Muscle layer of colon (tissue), 2 donors: ENCODE data around the gene LRAT.

Source experiments
- H3K27ac ChIP-seq: one replicate; pipeline ENCODE4 v1.7.0; 2013; ENCODE audit warnings: low read depth, mild to moderate bottlenecking, low read length, moderate library complexity
- H3K27me3 ChIP-seq, 2 donors: one replicate each; pipeline ENCODE4 v1.7.0; 2013; ENCODE audit warnings: low read length in 2 of 2, mild to moderate bottlenecking in 2 of 2; ENCODE audit not compliant: insufficient read depth in 2 of 2, control insufficient read depth in 1 of 2
- H3K36me3 ChIP-seq: one replicate; pipeline ENCODE4 v1.7.0; 2013; ENCODE audit warnings: mild to moderate bottlenecking, low read length; ENCODE audit not compliant: insufficient read depth
- H3K4me1 ChIP-seq: one replicate; pipeline ENCODE4 v1.7.0; 2013; ENCODE audit warnings: mild to moderate bottlenecking, low read length; ENCODE audit not compliant: insufficient read depth
- H3K4me3 ChIP-seq, 2 donors: one replicate each; pipeline ENCODE4 v1.7.0; 2013; ENCODE audit warnings: low read length in 2 of 2, low read depth in 1 of 2, mild to moderate bottlenecking in 1 of 2, moderate library complexity in 1 of 2
- H3K9ac ChIP-seq: one replicate; pipeline ENCODE4 v1.7.0; 2013; ENCODE audit warnings: low read length
- H3K9me3 ChIP-seq: one replicate; pipeline ENCODE4 v1.7.0; 2013; ENCODE audit warnings: mild to moderate bottlenecking, low read length
- donor health status: abdominal sarcoma.
- donor health status: Adenocarcinoma of cecum.

LRAT gene

GRCh38 chr4:154778264-154778663, 34.5 kb downstream of the LRAT start:
- Histone ChIP-seq H3K9ac (no peak overlapping the region), H3K4me3 (no peak overlapping the region), H3K27ac (no peak overlapping the region), H3K9me3 (no peaks in the 10 kb centered on the region), H3K4me1 (peaks cover 14% of the 10 kb centered on the region), H3K36me3 (no peaks in the 10 kb centered on the region), H3K27me3 (no peaks in the 10 kb centered on the region)

- Histone ChIP-seq H3K27me3 (no peaks in the 10 kb centered on the region), H3K4me3 (no peak overlapping the region), H3K36me3 (no peaks in the 10 kb centered on the region), H3K9ac (no peak overlapping the region), H3K27ac (no peak overlapping the region), H3K4me1 (peaks cover 14% of the 10 kb centered on the region), H3K9me3 (no peaks in the 10 kb centered on the region)
Observed at GRCh38 chr4:154779362-154779947, 35.7 kb downstream of the LRAT start.

- no peaks in the 10 kb centered on the region for H3K36me3 ChIP-seq
- H3K9me3 ChIP-seq, result no peaks in the 10 kb centered on the region
- H3K4me1 ChIP-seq, result peaks cover 14% of the 10 kb centered on the region
- no peak within 1 kb of the TSS for H3K9ac ChIP-seq
- no peak within 1 kb of the TSS for H3K4me3 ChIP-seq
- no peaks in the 10 kb centered on the region for H3K27me3 ChIP-seq
- H3K27ac ChIP-seq, result no peak within 1 kb of the TSS
Observed at GRCh38 chr4:154781126-154781982, 37.6 kb downstream of the LRAT start, which contains the start of gene RBM46. RBM46 (plus strand) TSS chr4:154781272; CDS start chr4:154796753, 15,481 bp downstream.

- no peak overlapping the region for H3K9ac ChIP-seq
- H3K27ac ChIP-seq, result no peak overlapping the region
- H3K4me1 ChIP-seq, result peaks cover 14% of the 10 kb centered on the region
- no peaks in the 10 kb centered on the region for H3K9me3 ChIP-seq
- no peak overlapping the region for H3K4me3 ChIP-seq
- H3K27me3 ChIP-seq, result no peaks in the 10 kb centered on the region
- no peaks in the 10 kb centered on the region for H3K36me3 ChIP-seq
Observed at GRCh38 chr4:154781983-154782293, 38.1 kb downstream of the LRAT start.
